Retinal pigment epithelial cell (primary cell): ENCODE results near the gene WNT5A.

ENCODE experiments used
- DNase-seq: peaks from one replicate; pipeline ENCODE4 v3.0.0-alpha.2; 2010; ENCODE audit warnings: low read depth
- H3K4me3 ChIP-seq: 2 replicates; pipeline ENCODE4 v1.5.1; 2011; ENCODE audit warnings: mild to moderate bottlenecking, low read length, control low read depth, moderate library complexity
- CTCF ChIP-seq: conservative IDR thresholded peaks from 2 replicates; pipeline ENCODE4 v1.5.1; 2011; ENCODE audit warnings: low read depth, low read length, control low read depth, inconsistent platforms

The WNT5A gene

GRCh38 chr3:55494976-55495375, 7.9 kb upstream of the WNT5A start:
- TF ChIP-seq CTCF: no peak
- no peak for DNase-seq
- no peak overlapping the region for H3K4me3 ChIP-seq

GRCh38 chr3:55492976-55493375, 5.9 kb upstream of the WNT5A start:
- no peak for TF ChIP-seq CTCF
- no peak for DNase-seq
- H3K4me3 ChIP-seq: no peak overlapping the region

- no peak overlapping the region for H3K4me3 ChIP-seq
- DNase-seq: peak; percentile 84
- TF ChIP-seq CTCF: no peak
These were observed 4.2 kb upstream of the WNT5A start for GRCh38 chr3:55491296-55491816.

GRCh38 chr3:55490276-55490913, 3.3 kb upstream of the WNT5A start:
- no peak overlapping the region for H3K4me3 ChIP-seq
- TF ChIP-seq CTCF: no peak
- DNase-seq: no peak

- H3K4me3 ChIP-seq: peak overlapping the region; percentile 3
- no peak for DNase-seq
- TF ChIP-seq CTCF: no peak
These were observed 2.7 kb upstream of the WNT5A start for GRCh38 chr3:55489798-55490132.

GRCh38 chr3:55488398-55489055, 1.4 kb upstream of the WNT5A start:
- no peak for DNase-seq
- peak overlapping the region; percentile 91 for H3K4me3 ChIP-seq
- TF ChIP-seq CTCF: no peak
